Panc1 (cell line): ENCODE measurements around the gene CAPN11.
"Not testable (repeated sequence)": the region's sequence is repeated elsewhere in the genome, so short reads cannot be mapped to it uniquely, and the experiment has no call there.

ENCODE experiments used
- TF ChIP-seq, protein P1 (sequence below): fragments of 450-650 bp; IDR thresholded peaks from 2 replicates; pipeline ENCODE4 v1.5.1; 2017; ENCODE audit warnings: mild to moderate bottlenecking
- TF ChIP-seq, protein P2 (sequence below), 2 experiments: IDR thresholded peaks; 2 replicates each; pipeline ENCODE4 v1.6.1; 2011 to 2012; ENCODE audit warnings: low read depth in 2 of 2, control low read depth in 1 of 2, low read length in 1 of 2, mild to moderate bottlenecking in 1 of 2, moderate library complexity in 1 of 2; ENCODE audit not compliant: insufficient read depth in 1 of 2

DNA sequence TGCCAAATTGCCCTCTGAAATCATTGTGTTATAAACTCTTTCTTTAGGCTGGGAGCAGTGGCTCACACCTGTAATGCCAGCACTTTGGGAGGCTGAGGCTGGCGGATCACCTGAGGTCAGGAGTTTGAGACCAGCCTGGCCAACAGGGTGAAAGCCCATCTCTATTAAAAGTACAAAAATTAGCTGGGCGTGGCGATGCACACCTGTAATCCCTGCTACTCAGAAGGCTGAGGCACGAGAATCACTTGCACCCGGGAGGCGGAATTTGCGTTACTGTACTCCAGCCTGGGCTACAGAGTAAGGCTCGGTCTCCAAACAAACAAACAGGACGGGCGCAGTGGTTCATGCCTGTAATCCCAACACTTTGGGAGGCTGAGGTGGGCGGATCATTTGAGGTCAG is 37.7 kb downstream of the CAPN11 start:
- TF ChIP-seq, protein P1, sequence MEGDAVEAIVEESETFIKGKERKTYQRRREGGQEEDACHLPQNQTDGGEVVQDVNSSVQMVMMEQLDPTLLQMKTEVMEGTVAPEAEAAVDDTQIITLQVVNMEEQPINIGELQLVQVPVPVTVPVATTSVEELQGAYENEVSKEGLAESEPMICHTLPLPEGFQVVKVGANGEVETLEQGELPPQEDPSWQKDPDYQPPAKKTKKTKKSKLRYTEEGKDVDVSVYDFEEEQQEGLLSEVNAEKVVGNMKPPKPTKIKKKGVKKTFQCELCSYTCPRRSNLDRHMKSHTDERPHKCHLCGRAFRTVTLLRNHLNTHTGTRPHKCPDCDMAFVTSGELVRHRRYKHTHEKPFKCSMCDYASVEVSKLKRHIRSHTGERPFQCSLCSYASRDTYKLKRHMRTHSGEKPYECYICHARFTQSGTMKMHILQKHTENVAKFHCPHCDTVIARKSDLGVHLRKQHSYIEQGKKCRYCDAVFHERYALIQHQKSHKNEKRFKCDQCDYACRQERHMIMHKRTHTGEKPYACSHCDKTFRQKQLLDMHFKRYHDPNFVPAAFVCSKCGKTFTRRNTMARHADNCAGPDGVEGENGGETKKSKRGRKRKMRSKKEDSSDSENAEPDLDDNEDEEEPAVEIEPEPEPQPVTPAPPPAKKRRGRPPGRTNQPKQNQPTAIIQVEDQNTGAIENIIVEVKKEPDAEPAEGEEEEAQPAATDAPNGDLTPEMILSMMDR, result not testable (repeated sequence)
- TF ChIP-seq, protein P2, sequence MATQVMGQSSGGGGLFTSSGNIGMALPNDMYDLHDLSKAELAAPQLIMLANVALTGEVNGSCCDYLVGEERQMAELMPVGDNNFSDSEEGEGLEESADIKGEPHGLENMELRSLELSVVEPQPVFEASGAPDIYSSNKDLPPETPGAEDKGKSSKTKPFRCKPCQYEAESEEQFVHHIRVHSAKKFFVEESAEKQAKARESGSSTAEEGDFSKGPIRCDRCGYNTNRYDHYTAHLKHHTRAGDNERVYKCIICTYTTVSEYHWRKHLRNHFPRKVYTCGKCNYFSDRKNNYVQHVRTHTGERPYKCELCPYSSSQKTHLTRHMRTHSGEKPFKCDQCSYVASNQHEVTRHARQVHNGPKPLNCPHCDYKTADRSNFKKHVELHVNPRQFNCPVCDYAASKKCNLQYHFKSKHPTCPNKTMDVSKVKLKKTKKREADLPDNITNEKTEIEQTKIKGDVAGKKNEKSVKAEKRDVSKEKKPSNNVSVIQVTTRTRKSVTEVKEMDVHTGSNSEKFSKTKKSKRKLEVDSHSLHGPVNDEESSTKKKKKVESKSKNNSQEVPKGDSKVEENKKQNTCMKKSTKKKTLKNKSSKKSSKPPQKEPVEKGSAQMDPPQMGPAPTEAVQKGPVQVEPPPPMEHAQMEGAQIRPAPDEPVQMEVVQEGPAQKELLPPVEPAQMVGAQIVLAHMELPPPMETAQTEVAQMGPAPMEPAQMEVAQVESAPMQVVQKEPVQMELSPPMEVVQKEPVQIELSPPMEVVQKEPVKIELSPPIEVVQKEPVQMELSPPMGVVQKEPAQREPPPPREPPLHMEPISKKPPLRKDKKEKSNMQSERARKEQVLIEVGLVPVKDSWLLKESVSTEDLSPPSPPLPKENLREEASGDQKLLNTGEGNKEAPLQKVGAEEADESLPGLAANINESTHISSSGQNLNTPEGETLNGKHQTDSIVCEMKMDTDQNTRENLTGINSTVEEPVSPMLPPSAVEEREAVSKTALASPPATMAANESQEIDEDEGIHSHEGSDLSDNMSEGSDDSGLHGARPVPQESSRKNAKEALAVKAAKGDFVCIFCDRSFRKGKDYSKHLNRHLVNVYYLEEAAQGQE (IDR thresholded peaks at IDR 0.05; ENCODE audit: insufficient read depth in 1 of 2, low read depth in 2 of 2, low read length in 1 of 2), result not testable (repeated sequence)
